ENCODE measurements around the gene BOC. TPM values are rescaled to one million over a fixed set of nuclear protein-coding genes. Genes with fewer than 3 reads are reported as not detected.
A peak's percentile ranks its signal among the peaks of the same experiment; 100 is the strongest.

Gene BOC
- total RNA-seq, 1 experiment from 2014 or later, result 3.5 TPM

- H3K4me2 ChIP-seq (ENCODE audit: insufficient read depth, insufficient read length, low read length), result peak overlapping the region; percentile 83
- Mint-ChIP-seq H3K9me3 (no peaks in the 10 kb centered on the region), H3K27ac (peak overlapping the region in 2 of 3 experiments; percentile 48 to 82; a peak in 4 of 7 replicates), H3K27me3 (ENCODE audit: low read depth) (peaks cover 58% of the 10 kb centered on the region), H3K4me3 (peak overlapping the region; percentile 81 to 82), H3K36me3 (ENCODE audit: insufficient read depth in 1 of 3, low read depth in 3 of 3) (no peaks in the 10 kb centered on the region; a peak in 2 of 7 replicates), H3K4me1 (peaks cover 40 to 50% of the 10 kb centered on the region in 2 experiments)
- H3K9ac ChIP-seq (ENCODE audit: extremely low read depth, insufficient read length, low read length), result no peak overlapping the region
- no peak overlapping the region for H3K56ac ChIP-seq (ENCODE audit: insufficient read length, low read depth, low read length)
- no peak overlapping the region for H3K27ac ChIP-seq (ENCODE audit: insufficient read length, low read depth, low read length)
- no peak overlapping the region for H3K4ac ChIP-seq (ENCODE audit: low read depth, low read length)
- H3K79me1 ChIP-seq (ENCODE audit: insufficient read depth, low read depth, low read length, poor library complexity, severe bottlenecking), result no peaks in the 10 kb centered on the region
- H2BK15ac ChIP-seq (ENCODE audit: low read depth, low read length), result no peak overlapping the region
- no peak overlapping the region for H2BK12ac ChIP-seq (ENCODE audit: insufficient read length, low read depth, low read length)
- no peak overlapping the region for H3K18ac ChIP-seq (ENCODE audit: insufficient read length, low read depth, low read length)
- no peak overlapping the region for H4K8ac ChIP-seq (replicated peaks; ENCODE audit: insufficient read length, low read depth, low read length)
- no peak overlapping the region for H3T11ph ChIP-seq (ENCODE audit: low read length)
- no peaks in the 10 kb centered on the region for H3K9me3 ChIP-seq (ENCODE audit: control insufficient read depth, low read depth, low read length)
- DNase-seq, result peak; percentile 65
- H3K4me1 ChIP-seq (ENCODE audit: insufficient read depth, low read length), result no peaks in the 10 kb centered on the region
- H3K27me3 ChIP-seq (ENCODE audit: insufficient read depth, low read length), result peaks cover 15% of the 10 kb centered on the region; the same call in 1 of the 2 replicates
- H2BK120ac ChIP-seq (ENCODE audit: low read depth, low read length, poor library complexity, severe bottlenecking), result no peak overlapping the region
- H2BK20ac ChIP-seq (ENCODE audit: low read depth, low read length, poor library complexity, severe bottlenecking), result no peak overlapping the region
- no peak overlapping the region for H2AK5ac ChIP-seq (ENCODE audit: insufficient read length, low read length)
- no CpG with 5 or more reads among the region's 22 CpGs for WGBS (ENCODE audit: extremely low coverage, insufficient read length, low lambda C conversion rate)
- no peaks in the 10 kb centered on the region for H4K20me1 ChIP-seq (ENCODE audit: control insufficient read depth, insufficient read depth, insufficient read length)
- no peak overlapping the region for H2AFZ ChIP-seq (ENCODE audit: low read length)
- H3K14ac ChIP-seq (ENCODE audit: insufficient read depth, low read length), result no peak overlapping the region
- H4K5ac ChIP-seq (ENCODE audit: insufficient read length, low read depth, low read length), result no peak overlapping the region
- no peak overlapping the region for H3K23ac ChIP-seq (ENCODE audit: insufficient read length, low read depth, low read length)
- H4K91ac ChIP-seq (ENCODE audit: insufficient read length, low read depth, low read length), result no peak overlapping the region
- peaks cover 20% of the 10 kb centered on the region for H3K23me2 ChIP-seq (ENCODE audit: insufficient read length, low read depth, low read length, poor library complexity, severe bottlenecking)
- TF ChIP-seq CTCF (conservative IDR thresholded peaks at IDR 0.05), result no peak
- no peak overlapping the region for H2BK5ac ChIP-seq (ENCODE audit: insufficient read length, low read length)
- H3K79me2 ChIP-seq (ENCODE audit: insufficient read depth, low read length), result no peaks in the 10 kb centered on the region
These were observed 590 bp upstream of the BOC start for GRCh38 chr3:113210604-113211329.
